H9 (cell line): ENCODE data around the gene METTL16. TPM values are rescaled to one million over a fixed set of nuclear protein-coding genes. Genes with fewer than 3 reads are reported as not detected.

ENCODE experiments used
- DNase-seq: peaks from one replicate; pipeline ENCODE4 v3.0.0-alpha.2; 2017
- H2AFZ ChIP-seq: one replicate; pipeline ENCODE4 v1.6.1; 2013; ENCODE audit warnings: mild to moderate bottlenecking, low read length, control low read depth, moderate library complexity
- H2AK5ac ChIP-seq: 2 replicates; pipeline ENCODE4 v1.6.1; 2013; ENCODE audit warnings: low read length, control low read depth, mixed read lengths; ENCODE audit not compliant: insufficient read length
- H2BK120ac ChIP-seq: one replicate; pipeline ENCODE4 v1.6.1; 2013; ENCODE audit warnings: low read depth, mild to moderate bottlenecking, low read length, control low read depth, inconsistent platforms; ENCODE audit not compliant: poor library complexity, severe bottlenecking
- H2BK12ac ChIP-seq: 2 replicates; pipeline ENCODE4 v1.6.1; 2013; ENCODE audit warnings: low read length, control low read depth, mixed read lengths, low read depth; ENCODE audit not compliant: insufficient read length
- H2BK15ac ChIP-seq: 2 replicates; pipeline ENCODE4 v1.6.1; 2013; ENCODE audit warnings: low read depth, low read length, control low read depth
- H2BK20ac ChIP-seq: one replicate; pipeline ENCODE4 v1.6.1; 2013; ENCODE audit warnings: low read depth, mild to moderate bottlenecking, low read length, control low read depth, inconsistent platforms; ENCODE audit not compliant: poor library complexity, severe bottlenecking
- H2BK5ac ChIP-seq: 2 replicates; pipeline ENCODE4 v1.6.1; 2013; ENCODE audit warnings: low read length, control low read depth, mixed read lengths; ENCODE audit not compliant: insufficient read length
- H3K14ac ChIP-seq: 2 replicates; pipeline ENCODE4 v1.6.1; 2013; ENCODE audit warnings: low read length, control low read depth; ENCODE audit not compliant: insufficient read depth
- H3K18ac ChIP-seq: 2 replicates; pipeline ENCODE4 v1.6.1; 2013; ENCODE audit warnings: low read depth, mild to moderate bottlenecking, mixed read lengths, low read length, control low read depth; ENCODE audit not compliant: insufficient read length
- H3K23ac ChIP-seq: 2 replicates; pipeline ENCODE4 v1.6.1; 2013; ENCODE audit warnings: low read length, control low read depth, mixed read lengths, low read depth; ENCODE audit not compliant: insufficient read length
- H3K23me2 ChIP-seq: 2 replicates; pipeline ENCODE4 v1.6.1; 2013; ENCODE audit warnings: low read depth, mild to moderate bottlenecking, mixed read lengths, low read length, control low read depth; ENCODE audit not compliant: insufficient read length, poor library complexity, severe bottlenecking
- H3K27ac ChIP-seq: 2 replicates; pipeline ENCODE4 v1.5.1; 2013; ENCODE audit warnings: low read length, control low read depth, mixed read lengths, low read depth; ENCODE audit not compliant: insufficient read length
- H3K27me3 ChIP-seq: 2 replicates; pipeline ENCODE4 v1.6.1; 2013; ENCODE audit warnings: low read length, control low read depth, inconsistent platforms; ENCODE audit not compliant: insufficient read depth
- H3K4ac ChIP-seq: 2 replicates; pipeline ENCODE4 v1.6.1; 2013; ENCODE audit warnings: low read depth, mild to moderate bottlenecking, control low read depth, inconsistent platforms, low read length, moderate library complexity
- H3K4me1 ChIP-seq: 2 replicates; pipeline ENCODE4 v1.6.1; 2013; ENCODE audit warnings: low read length, control low read depth, inconsistent platforms; ENCODE audit not compliant: insufficient read depth
- H3K4me2 ChIP-seq: 2 replicates; pipeline ENCODE4 v1.6.1; 2013; ENCODE audit warnings: low read length, control low read depth, mixed read lengths; ENCODE audit not compliant: insufficient read length, insufficient read depth
- H3K56ac ChIP-seq: 2 replicates; pipeline ENCODE4 v1.6.1; 2013; ENCODE audit warnings: low read depth, mild to moderate bottlenecking, mixed read lengths, low read length, control low read depth; ENCODE audit not compliant: insufficient read length
- H3K79me1 ChIP-seq: 2 replicates; pipeline ENCODE4 v1.6.1; 2013; ENCODE audit warnings: low read depth, mild to moderate bottlenecking, moderate library complexity, low read length, control low read depth, inconsistent platforms; ENCODE audit not compliant: insufficient read depth, poor library complexity, severe bottlenecking
- H3K79me2 ChIP-seq: 2 replicates; pipeline ENCODE4 v1.6.1; 2013; ENCODE audit warnings: low read length, control low read depth, inconsistent platforms; ENCODE audit not compliant: insufficient read depth
- H3K9ac ChIP-seq: 2 replicates; pipeline ENCODE4 v1.6.1; 2013; ENCODE audit warnings: low read length, control low read depth, mixed read lengths; ENCODE audit not compliant: insufficient read length; ENCODE audit errors: extremely low read depth
- H3K9me3 ChIP-seq: one replicate; pipeline ENCODE4 v1.6.1; 2013; ENCODE audit warnings: low read depth, low read length, inconsistent platforms; ENCODE audit not compliant: control insufficient read depth
- H3T11ph ChIP-seq: one replicate; pipeline ENCODE4 v1.6.1; 2013; ENCODE audit warnings: mild to moderate bottlenecking, low read length, control low read depth, inconsistent platforms
- H4K20me1 ChIP-seq: one replicate; pipeline ENCODE4 v1.6.1; 2013; ENCODE audit not compliant: control insufficient read depth, insufficient read length, insufficient read depth
- H4K5ac ChIP-seq: 2 replicates; pipeline ENCODE4 v1.6.1; 2013; ENCODE audit warnings: low read depth, mild to moderate bottlenecking, mixed read lengths, low read length, control low read depth; ENCODE audit not compliant: insufficient read length
- H4K8ac ChIP-seq: replicated peaks from 2 replicates; pipeline ENCODE4 v1.6.1; 2013; ENCODE audit warnings: low read length, control low read depth, mixed read lengths, low read depth; ENCODE audit not compliant: insufficient read length
- H4K91ac ChIP-seq: 2 replicates; pipeline ENCODE4 v1.6.1; 2013; ENCODE audit warnings: low read depth, mild to moderate bottlenecking, moderate library complexity, mixed read lengths, low read length, control low read depth; ENCODE audit not compliant: insufficient read length
- H3K27ac Mint-ChIP-seq, 3 experiments: 2 replicates in 2 of 3; 3 replicates in 1 of 3; pipeline ENCODE4 v1.8.0; 2020 to 2021; ENCODE audit warnings: mixed read lengths in 3 of 3, mild to moderate bottlenecking in 1 of 3, moderate library complexity in 1 of 3
- H3K27me3 Mint-ChIP-seq: 2 replicates; pipeline ENCODE4 v1.8.0; 2021; ENCODE audit warnings: low read depth, mild to moderate bottlenecking, moderate library complexity, mixed read lengths
- H3K36me3 Mint-ChIP-seq, 3 experiments: 2 replicates in 2 of 3; 3 replicates in 1 of 3; pipeline ENCODE4 v1.8.0; 2020 to 2021; ENCODE audit warnings: low read depth in 3 of 3, mixed read lengths in 3 of 3; ENCODE audit not compliant: insufficient read depth in 1 of 3
- H3K4me1 Mint-ChIP-seq, 2 experiments: 2 replicates each; pipeline ENCODE4 v1.8.0; 2020; ENCODE audit warnings: mixed read lengths in 2 of 2
- H3K4me3 Mint-ChIP-seq, 2 experiments: 2 replicates in 1 of 2; 3 replicates in 1 of 2; pipeline ENCODE4 v1.8.0; 2020 to 2021; ENCODE audit warnings: mild to moderate bottlenecking in 2 of 2, mixed read lengths in 2 of 2, moderate library complexity in 1 of 2
- H3K9me3 Mint-ChIP-seq, 2 experiments: 2 replicates in 1 of 2; 3 replicates in 1 of 2; pipeline ENCODE4 v1.8.0; 2020; ENCODE audit warnings: mild to moderate bottlenecking in 2 of 2, mixed read lengths in 2 of 2, moderate library complexity in 1 of 2
- CTCF ChIP-seq: fragments of 200-600 bp; sonication (generic); conservative IDR thresholded peaks from 3 replicates; pipeline ENCODE4 v1.8.0; 2021; ENCODE audit warnings: antibody characterized with exemption, mild to moderate bottlenecking
- WGBS: extraction: QIAGEN DNeasy Blood & Tissue Kit; methylation state at CpG from one replicate; pipeline ENCODE4 v1.1.7; 2013; ENCODE audit warnings: missing lambda C conversion rate, low lambda C conversion rate, mixed read lengths; ENCODE audit not compliant: insufficient read length; ENCODE audit errors: extremely low coverage; 5-methylcytosine and 5-hydroxymethylcytosine counted together
- total RNA-seq: library from RNA; stranded (reverse); gene quantifications from 2 replicates; pipeline ENCODE4 v1.2.1, GENCODE V29; 2021

Gene METTL16
- total RNA-seq, 1 experiment from 2014 or later: 55.4 TPM

- H3K27me3 Mint-ChIP-seq: no peaks in the 10 kb centered on the region
- H2BK12ac ChIP-seq: no peak overlapping the region
- peaks cover 2% of the 10 kb centered on the region; the same call in 1 of the 2 replicates for H3K79me2 ChIP-seq
- H3T11ph ChIP-seq: no peak overlapping the region
- no peak overlapping the region for H2BK120ac ChIP-seq
- H3K4ac ChIP-seq: no peak overlapping the region
- H4K20me1 ChIP-seq: no peaks in the 10 kb centered on the region
- H2AFZ ChIP-seq: no peak overlapping the region
- no peak overlapping the region for H2BK20ac ChIP-seq
- H3K9ac ChIP-seq: no peak overlapping the region
- peak overlapping the region; percentile 64 to 86 for H3K4me3 Mint-ChIP-seq
- H3K18ac ChIP-seq: no peak overlapping the region
- no peak overlapping the region for H4K8ac ChIP-seq
- no peak for TF ChIP-seq CTCF
- peaks cover 2 to 16% (median 8%) of the 10 kb centered on the region in 3 experiments; a peak in 6 of 7 replicates for H3K36me3 Mint-ChIP-seq
- no peak overlapping the region for H2BK5ac ChIP-seq
- H4K5ac ChIP-seq: no peak overlapping the region
- no peak overlapping the region for H2BK15ac ChIP-seq
- peaks cover 10% of the 10 kb centered on the region for H3K23me2 ChIP-seq
- H3K14ac ChIP-seq: no peak overlapping the region
- peak; percentile 92 for DNase-seq
- no CpG with 5 or more reads among the region's 53 CpGs for WGBS
- peak overlapping the region; percentile 39 for H3K4me2 ChIP-seq
- peaks cover 40 to 59% of the 10 kb centered on the region in 2 experiments for H3K4me1 Mint-ChIP-seq
- H3K27me3 ChIP-seq: no peaks in the 10 kb centered on the region
- H3K9me3 ChIP-seq: no peaks in the 10 kb centered on the region
- H3K27ac Mint-ChIP-seq: peak overlapping the region in 2 of 3 experiments; percentile 66 to 89; a peak in 4 of 7 replicates
- no peak overlapping the region for H4K91ac ChIP-seq
- H3K4me1 ChIP-seq: peaks cover 11% of the 10 kb centered on the region; the same call in 1 of the 2 replicates
- no peaks in the 10 kb centered on the region for H3K79me1 ChIP-seq
- H3K56ac ChIP-seq: no peak overlapping the region
- H2AK5ac ChIP-seq: no peak overlapping the region
- H3K9me3 Mint-ChIP-seq: no peaks in the 10 kb centered on the region; a peak in 2 of 5 replicates
- H3K23ac ChIP-seq: no peak overlapping the region
- H3K27ac ChIP-seq: no peak overlapping the region
Measured at GRCh38 chr17:2393954-2394749, 117.5 kb downstream of the METTL16 start.
